Measurements from ENCODE around the gene PROX1. TPM values are rescaled to one million over a fixed set of nuclear protein-coding genes. Genes with fewer than 3 reads are reported as not detected.

Gene PROX1
- polyA plus RNA-seq, 3 donors = 0.07 TPM; not detected in 2

- Histone ChIP-seq H3K9ac (ENCODE audit: insufficient read depth, low read length, poor library complexity, severe bottlenecking) (no peak overlapping the region), H3K4me3 (replicated peaks in 1 of 3; ENCODE audit: low read depth in 2 of 3, low read length in 3 of 3) (no peak overlapping the region), H3K79me2 (ENCODE audit: insufficient read depth, low read length) (no peaks in the 10 kb centered on the region), H4K20me1 (ENCODE audit: insufficient read depth, low read length) (no peaks in the 10 kb centered on the region), H3K4me2 (replicated peaks; ENCODE audit: extremely low read depth, low read length, poor library complexity, severe bottlenecking) (no peak overlapping the region), H2AFZ (ENCODE audit: insufficient read depth, low read depth, low read length, poor library complexity, severe bottlenecking) (no peak overlapping the region), H3K4me1 (ENCODE audit: control insufficient read depth in 1 of 2, insufficient read depth in 2 of 2, low read length in 2 of 2) (no peaks in the 10 kb centered on the region), H3K36me3 (replicated peaks in 1 of 2; ENCODE audit: control insufficient read depth in 1 of 2, insufficient read depth in 2 of 2, low read length in 2 of 2) (no peaks in the 10 kb centered on the region), H3K27ac (ENCODE audit: low read depth in 1 of 2, low read length in 2 of 2) (no peak overlapping the region), H3K9me3 (replicated peaks in 1 of 2; ENCODE audit: control insufficient read depth in 1 of 2, insufficient read depth in 1 of 2, low read length in 2 of 2) (peaks cover 0 to 5% of the 10 kb centered on the region in 2 donors), H3K27me3 (ENCODE audit: control insufficient read depth in 2 of 2, insufficient read depth in 2 of 2, low read length in 2 of 2) (peaks cover 12 to 22% of the 10 kb centered on the region in 2 donors)
- TF ChIP-seq CTCF (IDR thresholded peaks at IDR 0.05) = no peak
- Mint-ChIP-seq H3K27ac (no peak overlapping the region), H3K36me3 (no peaks in the 10 kb centered on the region), H3K27me3 (ENCODE audit: low read depth in 3 of 3) (peaks cover 9 to 27% (median 18%) of the 10 kb centered on the region in 3 donors), H3K4me3 (no peak overlapping the region), H3K4me1 (no peaks in the 10 kb centered on the region), H3K9me3 (peaks cover 0 to 5% (median under 1%) of the 10 kb centered on the region in 7 donors)
- DNase-seq = no peak
- WGBS (ENCODE audit: insufficient coverage) = no CpG with 5 or more reads among the region's 1 CpG
- intact Hi-C loops (cut with micrococcal nuclease) = no loop called here
Measured at GRCh38 chr1:213973129-213973528, 14.6 kb upstream of the PROX1 start.

- Histone ChIP-seq H3K27me3 (ENCODE audit: control insufficient read depth in 2 of 2, insufficient read depth in 2 of 2, low read length in 2 of 2) (peaks cover 46 to 59% of the 10 kb centered on the region in 2 donors), H3K27ac (ENCODE audit: low read depth in 1 of 2, low read length in 2 of 2) (no peak overlapping the region), H2AFZ (ENCODE audit: insufficient read depth, low read depth, low read length, poor library complexity, severe bottlenecking) (no peak overlapping the region), H3K36me3 (replicated peaks in 1 of 2; ENCODE audit: control insufficient read depth in 1 of 2, insufficient read depth in 2 of 2, low read length in 2 of 2) (no peaks in the 10 kb centered on the region), H3K4me3 (replicated peaks in 1 of 3; ENCODE audit: low read depth in 2 of 3, low read length in 3 of 3) (no peak overlapping the region), H3K9ac (ENCODE audit: insufficient read depth, low read length, poor library complexity, severe bottlenecking) (no peak overlapping the region), H3K4me2 (replicated peaks; ENCODE audit: extremely low read depth, low read length, poor library complexity, severe bottlenecking) (no peak overlapping the region), H3K79me2 (ENCODE audit: insufficient read depth, low read length) (no peaks in the 10 kb centered on the region), H3K4me1 (ENCODE audit: control insufficient read depth in 1 of 2, insufficient read depth in 2 of 2, low read length in 2 of 2) (no peaks in the 10 kb centered on the region), H4K20me1 (ENCODE audit: insufficient read depth, low read length) (no peaks in the 10 kb centered on the region), H3K9me3 (replicated peaks in 1 of 2; ENCODE audit: control insufficient read depth in 1 of 2, insufficient read depth in 1 of 2, low read length in 2 of 2) (peaks cover 7 to 32% of the 10 kb centered on the region in 2 donors)
- Mint-ChIP-seq H3K4me1 (no peaks in the 10 kb centered on the region), H3K27me3 (ENCODE audit: low read depth in 3 of 3) (peaks cover 47 to 60% (median 55%) of the 10 kb centered on the region in 3 donors), H3K27ac (no peak overlapping the region), H3K36me3 (peaks cover 0 to under 1% of the 10 kb centered on the region in 2 donors), H3K4me3 (peak overlapping the region in 1 of 2 donors; percentile 13), H3K9me3 (peaks cover 3 to 25% (median 21%) of the 10 kb centered on the region in 7 donors)
- intact Hi-C loops (cut with micrococcal nuclease) = no loop called here
- WGBS (ENCODE audit: insufficient coverage) = 59% methylated on average over 4 of the region's 8 CpGs
- TF ChIP-seq CTCF (IDR thresholded peaks at IDR 0.05) = no peak
- no peak for DNase-seq
Measured at GRCh38 chr1:213976665-213977485, 10.9 kb upstream of the PROX1 start.

Data from CD14-positive monocyte (primary cell).